ENCODE data around the gene ZNF718. TPM values are rescaled to one million over a fixed set of nuclear protein-coding genes. Genes with fewer than 3 reads are reported as not detected.

ZNF718 gene
- total RNA-seq: 8.2 and 9.2 TPM in 2 replicates

GRCh38 chr4:124275-125081 lies at the start of gene ZNF718:
ZNF718 (plus strand) TSS chr4:124501; CDS start chr4:124671, 170 bp downstream.

Other genes starting within 250 kb of the ZNF718 start
- gene ZNF595, start 71.2 kb upstream of the ZNF718 start, total RNA-seq: 11.1 and 14.0 TPM in 2 replicates
- gene ZNF732, start 181.0 kb downstream of the ZNF718 start, total RNA-seq: 0.12 and 0.66 TPM in 2 replicates
- 12.9 and 13.9 TPM in 2 replicates for gene ZNF141, start 213.3 kb downstream of the ZNF718 start, total RNA-seq

Measured in uterine smooth muscle cell (primary cell).